ENCODE measurements around the gene DNAH2.

DNAH2 gene

DNA sequence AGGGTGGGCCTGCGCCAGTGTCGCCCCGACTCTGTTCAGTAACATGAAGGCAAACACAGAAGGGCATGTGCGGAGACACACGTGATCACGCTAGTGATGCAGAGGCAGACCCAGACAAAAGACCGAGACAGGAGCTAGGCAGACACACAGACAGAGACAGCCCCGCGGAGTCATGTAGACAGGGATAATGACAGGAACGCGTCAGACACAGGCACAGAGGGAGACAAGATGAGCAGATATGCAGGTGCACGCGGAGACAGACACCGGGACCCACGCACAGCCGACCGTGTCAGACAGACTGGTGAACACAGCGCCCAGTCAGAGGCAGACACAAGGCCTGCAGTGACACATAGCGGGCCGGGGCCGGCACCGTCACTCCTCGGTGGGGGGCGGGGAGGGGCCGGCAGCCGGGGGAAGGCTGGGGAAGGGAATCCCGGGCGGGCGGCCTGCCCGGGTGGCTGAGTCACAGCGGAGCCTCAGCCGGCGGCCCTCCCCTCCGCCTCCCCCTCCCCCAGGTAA, 123.9 kb downstream of the DNAH2 start:
- DNase-seq = peak; percentile 94

GRCh38 chr17:7841915-7842379, 124.4 kb downstream of the DNAH2 start:
- peak; percentile 88 for DNase-seq

GRCh38 chr17:7842380-7843256, 125.1 kb downstream of the DNAH2 start:
- DNase-seq = peak; percentile 99

DNA sequence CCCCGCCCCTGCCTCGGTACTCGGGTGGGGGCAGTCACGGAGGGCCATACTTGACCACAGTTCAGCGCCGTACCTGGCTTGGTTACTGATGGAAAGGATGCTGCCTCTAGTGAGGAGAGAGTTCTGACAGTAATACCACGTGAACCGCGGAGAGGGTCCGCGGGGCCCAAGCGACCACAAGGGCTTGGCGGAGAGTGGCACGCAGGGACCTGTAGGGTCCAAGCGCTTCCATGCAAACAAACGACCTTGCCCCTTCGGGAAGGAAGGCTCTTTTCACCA, 125.7 kb downstream of the DNAH2 start:
- no peak for DNase-seq

- DNase-seq = peak; percentile 96
Measured at GRCh38 chr17:7843536-7844291, 126.2 kb downstream of the DNAH2 start.

- DNase-seq = peak; percentile 92
Measured at GRCh38 chr17:7844292-7845154, 127.0 kb downstream of the DNAH2 start.

- DNase-seq = peak; percentile 18
Measured at GRCh38 chr17:7845359-7846062, 128.0 kb downstream of the DNAH2 start.

GRCh38 chr17:7846063-7846735, 128.7 kb downstream of the DNAH2 start:
- DNase-seq = no peak

- peak; percentile 32 for DNase-seq
Measured at GRCh38 chr17:7846765-7847661, 129.5 kb downstream of the DNAH2 start.

DNA sequence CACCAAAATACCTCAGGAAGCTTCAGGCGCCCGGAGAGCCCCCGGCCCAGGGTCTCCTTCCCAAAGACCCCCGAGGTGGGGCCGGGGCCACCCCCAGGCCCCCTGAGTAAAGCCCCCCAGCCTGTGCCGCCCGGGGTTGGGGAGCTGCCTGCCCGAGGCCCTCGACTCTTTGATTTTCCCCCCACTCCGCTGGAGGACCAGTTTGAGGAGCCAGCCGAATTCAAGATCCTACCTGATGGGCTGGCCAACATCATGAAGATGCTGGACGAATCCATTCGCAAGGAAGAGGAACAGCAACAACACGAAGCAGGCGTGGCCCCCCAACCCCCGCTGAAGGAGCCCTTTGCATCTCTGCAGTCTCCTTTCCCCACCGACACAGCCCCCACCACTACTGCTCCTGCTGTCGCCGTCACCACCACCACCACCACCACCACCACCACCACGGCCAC, 130.6 kb downstream of the DNAH2 start:
- DNase-seq = peak; percentile 38

GRCh38 chr17:7848739-7849129, 131.2 kb downstream of the DNAH2 start:
- DNase-seq = no peak

- peak; percentile 23 for DNase-seq
Measured at GRCh38 chr17:7849130-7849750, 131.7 kb downstream of the DNAH2 start.

- DNase-seq = no peak
Measured at GRCh38 chr17:7849751-7850504, 132.4 kb downstream of the DNAH2 start.

DNA sequence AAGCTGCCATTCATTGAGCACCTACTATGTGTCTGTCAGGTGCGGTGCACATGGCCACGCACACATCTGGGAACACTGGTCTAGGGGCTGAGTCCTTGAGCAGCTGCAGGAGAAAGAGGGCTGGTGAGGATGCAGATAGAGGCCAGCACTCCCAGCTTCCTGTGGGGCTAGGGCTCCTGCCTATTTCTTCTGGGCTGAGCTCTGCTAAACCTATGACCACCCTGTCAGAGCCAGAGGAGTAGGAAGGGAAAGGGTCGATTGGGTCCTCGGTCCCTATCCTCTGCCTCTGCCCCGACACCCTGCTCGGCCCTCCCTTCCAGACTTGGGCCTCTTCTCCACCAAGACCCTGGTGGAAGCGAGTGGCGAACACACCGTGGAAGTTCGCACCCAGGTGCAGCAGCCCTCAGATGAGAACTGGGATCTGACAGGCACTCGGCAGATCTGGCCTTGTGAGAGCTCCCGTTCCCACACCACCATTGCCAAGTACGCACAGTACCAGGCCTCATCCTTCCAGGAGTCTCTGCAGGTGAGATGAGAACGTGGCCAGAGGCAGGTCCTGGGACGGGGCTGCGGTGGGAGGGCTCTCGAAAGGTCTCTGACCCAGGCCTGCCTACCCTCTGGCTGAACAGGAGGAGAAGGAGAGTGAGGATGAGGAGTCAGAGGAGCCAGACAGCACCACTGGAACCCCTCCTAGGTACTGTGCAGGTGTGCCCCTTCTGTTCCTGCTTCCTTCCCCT, 133.3 kb downstream of the DNAH2 start:
- peak; percentile 23 for DNase-seq

GRCh38 chr17:7851438-7852261, 134.1 kb downstream of the DNAH2 start:
- peak; percentile 95 for DNase-seq

DNA sequence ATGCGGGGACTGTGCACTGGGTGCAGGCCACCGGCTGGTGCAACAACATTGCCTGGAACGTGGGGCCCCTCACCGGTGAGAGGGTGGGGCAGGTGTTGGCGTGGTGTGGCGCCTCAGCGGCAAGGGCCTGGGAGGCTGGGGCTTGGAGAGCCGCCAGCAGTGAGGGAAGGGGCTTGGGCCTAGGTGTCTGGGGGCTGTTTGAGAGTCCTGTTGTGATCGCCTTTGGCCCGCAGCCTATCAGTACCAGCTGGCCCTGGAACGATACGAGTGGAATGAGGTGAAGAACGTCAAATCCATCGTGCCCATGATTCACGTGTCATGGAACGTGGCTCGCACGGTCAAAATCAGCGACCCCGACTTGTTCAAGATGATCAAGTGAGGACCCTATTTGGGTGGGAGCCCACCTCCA, 134.7 kb downstream of the DNAH2 start:
- no peak for DNase-seq

GRCh38 chr17:7852919-7853690, 135.6 kb downstream of the DNAH2 start:
- DNase-seq = peak; percentile 39

Data from CD4-positive, alpha-beta T cell treated with Interleukin-17A for 1 hour (primary cell).